ENCODE results near the gene KRTAP4-5. TPM values are rescaled to one million over a fixed set of nuclear protein-coding genes. Genes with fewer than 3 reads are reported as not detected.
A peak's percentile ranks its signal among the peaks of the same experiment; 100 is the strongest.
"Not testable (repeated sequence)": the region's sequence is repeated elsewhere in the genome, so short reads cannot be mapped to it uniquely, and the experiment has no call there.

KRTAP4-5 gene
- total RNA-seq, 3 donors from 2014 or later = not detected

DNA sequence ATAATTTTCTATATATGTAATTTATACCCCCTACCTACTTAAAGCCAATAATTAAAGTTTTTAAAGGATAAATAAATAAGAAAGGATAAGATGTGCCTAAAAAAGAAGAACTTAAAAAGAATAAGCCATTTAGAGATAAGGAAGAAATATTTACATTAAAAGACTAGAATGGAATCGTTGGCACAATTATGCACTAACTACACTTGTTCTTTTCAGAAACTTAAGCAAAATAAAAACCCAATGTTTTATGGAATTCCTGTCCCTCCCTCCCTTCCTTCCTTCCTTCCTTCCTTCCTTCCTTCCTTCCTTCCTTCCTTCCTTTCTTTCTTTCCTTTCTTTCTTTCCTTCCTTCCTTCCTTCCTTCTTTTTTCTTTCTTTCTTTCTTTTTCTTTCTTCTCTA, 4.8 kb downstream of the KRTAP4-5 start:
- no peaks in the 10 kb centered on the region for H3K4me1 ChIP-seq (ENCODE audit: low read depth)
- no peaks in the 10 kb centered on the region for H3K36me3 ChIP-seq (ENCODE audit: low read depth)
- no peak for TF ChIP-seq CTCF (IDR thresholded peaks at IDR 0.05)
- ATAC-seq = no peak
- no peak for DNase-seq
- intact Hi-C loops (cut with DNase I, micrococcal nuclease) = no loop called here
- peaks cover 10% of the 10 kb centered on the region for H3K9me3 ChIP-seq
- H3K4me3 ChIP-seq = no peak overlapping the region

- H3K4me3 ChIP-seq = no peak overlapping the region
- peaks cover 10% of the 10 kb centered on the region for H3K9me3 ChIP-seq
- TF ChIP-seq CTCF (IDR thresholded peaks at IDR 0.05) = no peak
- no peak for DNase-seq
- H3K36me3 ChIP-seq (ENCODE audit: low read depth) = no peaks in the 10 kb centered on the region
- intact Hi-C loops (cut with DNase I, micrococcal nuclease) = no loop called here
- H3K4me1 ChIP-seq (ENCODE audit: low read depth) = no peaks in the 10 kb centered on the region
- no peak for ATAC-seq
These were observed 8.3 kb downstream of the KRTAP4-5 start for GRCh38 chr17:41141361-41141760.

DNA sequence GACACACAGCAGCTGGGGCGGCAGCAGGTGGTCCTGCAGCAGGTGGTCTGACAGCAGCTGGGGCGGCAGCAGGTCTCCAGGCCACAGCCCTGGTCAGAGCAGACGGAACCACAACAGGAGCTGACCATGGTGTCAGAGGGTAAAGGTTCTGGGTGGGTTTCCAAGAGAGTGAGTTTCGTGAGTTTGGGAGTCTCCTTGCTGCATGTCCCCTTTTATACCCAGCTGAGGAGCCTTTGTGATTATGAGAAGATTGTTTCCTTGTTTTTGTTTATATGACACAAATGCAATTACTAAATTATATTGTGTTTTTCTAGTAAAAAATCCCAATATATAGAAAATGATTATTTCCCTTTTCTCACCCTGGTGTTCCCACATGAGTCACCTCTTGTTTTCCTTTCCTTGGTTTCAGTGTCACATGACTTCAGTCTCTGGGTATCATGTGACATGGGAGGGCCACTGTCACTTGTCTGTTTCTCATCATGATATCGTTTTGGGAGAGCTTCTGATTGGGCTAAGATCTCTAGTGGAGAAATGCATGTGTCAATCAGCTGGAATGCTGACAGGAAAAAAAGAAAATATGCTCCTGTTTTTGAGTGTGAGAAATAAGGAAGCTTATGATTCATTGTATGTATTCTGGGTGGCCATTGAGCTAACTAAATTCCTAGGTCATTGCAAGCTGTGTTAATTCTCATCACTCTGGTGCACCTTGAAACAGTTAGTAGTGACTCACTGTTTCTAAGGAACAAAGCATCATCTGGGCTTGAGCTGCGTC, 9.1 kb downstream of the KRTAP4-5 start, which contains the start of gene KRTAP4-6:
Gene KRTAP4-6, minus strand, starts transcription at position 185 of the 772 bp plus-strand sequence. Its CDS starts 57 bp downstream, at position 128.
- Histone ChIP-seq H3K9me3 (peaks cover 10% of the 10 kb centered on the region), H3K36me3 (ENCODE audit: low read depth) (no peaks in the 10 kb centered on the region), H3K4me1 (ENCODE audit: low read depth) (no peaks in the 10 kb centered on the region), H3K4me3 (no peak within 1 kb of the TSS)
- intact Hi-C loops (cut with DNase I, micrococcal nuclease) = no loop called here
- no peak for TF ChIP-seq CTCF (IDR thresholded peaks at IDR 0.05)
- no peak for DNase-seq
- no peak for ATAC-seq

DNA sequence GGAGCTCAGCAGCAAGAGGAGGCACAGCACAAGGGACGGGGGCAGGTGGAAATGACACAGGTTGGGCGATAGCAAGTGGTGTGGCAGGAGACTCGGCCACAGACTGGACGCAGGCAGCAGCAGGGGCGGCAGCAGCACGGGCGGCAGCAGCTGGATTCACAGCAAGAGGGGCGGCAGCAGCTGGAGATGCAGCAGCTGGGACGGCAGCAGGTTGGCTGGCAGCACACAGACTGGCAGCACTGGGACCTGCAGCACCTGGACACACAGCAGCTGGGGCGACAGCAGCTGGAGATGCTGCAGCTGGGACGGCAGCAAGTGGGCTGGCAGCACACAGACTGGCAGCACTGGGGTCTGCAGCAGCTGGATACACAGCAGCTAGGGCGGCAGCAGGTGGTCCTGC, 9.8 kb downstream of the KRTAP4-5 start:
- H3K4me1 ChIP-seq (ENCODE audit: low read depth); H3K36me3 ChIP-seq (ENCODE audit: low read depth); H3K9me3 ChIP-seq; ATAC-seq; intact Hi-C loops (cut with DNase I, micrococcal nuclease); H3K4me3 ChIP-seq: not testable (repeated sequence)
- DNase-seq = peak in 1 of 3 donors; percentile 44

GRCh38 chr17:41133880-41134735, 15.5 kb downstream of the KRTAP4-5 start:
- DNase-seq = no peak
- no peaks in the 10 kb centered on the region for H3K9me3 ChIP-seq
- intact Hi-C loops (cut with DNase I, micrococcal nuclease) = no loop called here
- ATAC-seq = no peak
- no peak overlapping the region for H3K4me3 ChIP-seq
- no peaks in the 10 kb centered on the region for H3K36me3 ChIP-seq (ENCODE audit: low read depth)
- H3K4me1 ChIP-seq (ENCODE audit: low read depth) = no peaks in the 10 kb centered on the region
- TF ChIP-seq CTCF (IDR thresholded peaks at IDR 0.05) = no peak

GRCh38 chr17:41131979-41132378, 17.6 kb downstream of the KRTAP4-5 start:
- Histone ChIP-seq H3K4me1 (ENCODE audit: low read depth) (no peaks in the 10 kb centered on the region), H3K9me3 (no peaks in the 10 kb centered on the region), H3K4me3 (no peak overlapping the region), H3K36me3 (ENCODE audit: low read depth) (no peaks in the 10 kb centered on the region)
- ATAC-seq (no peak), DNase-seq (no peak)
- no peak for TF ChIP-seq CTCF (IDR thresholded peaks at IDR 0.05)
- intact Hi-C loops (cut with DNase I, micrococcal nuclease) = no loop called here
